RWPE2 (cell line): ENCODE data around the gene ENDOV.

ENCODE experiments used
- ATAC-seq: fragments of 200-7000 bp; cut with Tn5 transposase; 3 replicates; pipeline ENCODE4 v1.9.1; 2021; ENCODE audit warnings: low read depth
- DNase-seq: peaks from one replicate; pipeline ENCODE4 v3.0.0-alpha.2; 2020; ENCODE audit warnings: low spot score
- H3K27ac ChIP-seq: fragments of 450-650 bp; 2 replicates; pipeline ENCODE4 v1.5.1; 2017; ENCODE audit warnings: mild to moderate bottlenecking; ENCODE audit not compliant: poor library complexity, severe bottlenecking
- H3K27me3 ChIP-seq: fragments of 250-450 bp; sonication (Bioruptor Pico); 2 replicates; pipeline ENCODE4 v1.5.1; 2021; ENCODE audit warnings: mild to moderate bottlenecking, moderate library complexity; ENCODE audit not compliant: insufficient read depth, poor library complexity, severe bottlenecking
- H3K36me3 ChIP-seq: fragments of 250-450 bp; sonication (Bioruptor Pico); 2 replicates; pipeline ENCODE4 v1.5.1; 2020; ENCODE audit warnings: low read depth, mild to moderate bottlenecking, moderate library complexity
- H3K4me1 ChIP-seq: fragments of 250-450 bp; sonication (Bioruptor Pico); 2 replicates; pipeline ENCODE4 v1.5.1; 2021; ENCODE audit warnings: mild to moderate bottlenecking, moderate library complexity; ENCODE audit not compliant: insufficient read depth, poor library complexity, severe bottlenecking
- H3K4me3 ChIP-seq: fragments of 250-450 bp; sonication (Bioruptor Pico); 2 replicates; pipeline ENCODE4 v1.5.1; 2021; ENCODE audit warnings: mild to moderate bottlenecking, moderate library complexity; ENCODE audit not compliant: severe bottlenecking
- H3K9me3 ChIP-seq: fragments of 250-450 bp; sonication (Bioruptor Pico); 2 replicates; pipeline ENCODE4 v1.5.1; 2021; ENCODE audit warnings: mild to moderate bottlenecking, moderate library complexity; ENCODE audit not compliant: severe bottlenecking
- TF ChIP-seq, protein P1 (sequence below): fragments of 450-650 bp; IDR thresholded peaks from one replicate; pipeline ENCODE4 v1.5.1; 2017; ENCODE audit warnings: mild to moderate bottlenecking, moderate library complexity; ENCODE audit not compliant: poor library complexity, severe bottlenecking

ENDOV gene

DNA sequence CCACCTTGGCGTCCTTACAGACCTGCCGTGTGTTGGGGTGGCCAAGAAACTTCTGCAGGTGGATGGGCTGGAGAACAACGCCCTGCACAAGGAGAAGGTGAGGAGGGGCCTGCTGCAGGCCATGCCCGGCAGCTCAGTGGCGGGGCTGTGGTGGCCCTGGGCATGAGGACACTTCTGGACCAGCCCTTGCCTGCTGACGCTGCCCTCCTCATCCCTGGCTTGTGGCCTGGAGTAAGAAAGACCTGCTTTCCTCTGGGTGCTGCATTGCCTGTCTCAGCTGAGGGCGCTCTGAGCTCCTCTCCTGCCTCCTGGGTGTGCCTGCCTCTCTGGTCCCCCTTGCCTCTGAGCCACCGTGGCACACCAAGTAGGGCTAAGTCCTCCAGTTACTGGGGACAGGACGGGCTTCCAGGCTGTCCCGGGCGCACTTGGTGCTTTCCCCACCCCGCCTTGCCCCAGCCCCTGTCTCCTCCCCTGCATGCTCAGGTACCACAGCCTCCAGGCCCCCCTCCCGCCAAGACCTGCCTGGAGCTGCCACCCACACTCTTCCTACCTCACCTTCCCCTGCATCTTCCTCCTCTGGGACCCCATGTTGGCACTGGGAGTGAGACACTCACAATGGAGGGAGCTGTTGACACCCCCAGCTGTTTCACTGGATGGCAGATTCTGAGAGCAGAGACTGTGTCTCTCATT is 8.7 kb downstream of the ENDOV start:
- H3K36me3 ChIP-seq: no peaks in the 10 kb centered on the region; the same call in 1 of the 2 replicates
- no peaks in the 10 kb centered on the region for H3K27me3 ChIP-seq
- H3K27ac ChIP-seq: no peak overlapping the region
- DNase-seq: peak; percentile 44
- H3K9me3 ChIP-seq: no peaks in the 10 kb centered on the region
- ATAC-seq: no peak
- no peak overlapping the region for H3K4me3 ChIP-seq
- TF ChIP-seq, protein P1, sequence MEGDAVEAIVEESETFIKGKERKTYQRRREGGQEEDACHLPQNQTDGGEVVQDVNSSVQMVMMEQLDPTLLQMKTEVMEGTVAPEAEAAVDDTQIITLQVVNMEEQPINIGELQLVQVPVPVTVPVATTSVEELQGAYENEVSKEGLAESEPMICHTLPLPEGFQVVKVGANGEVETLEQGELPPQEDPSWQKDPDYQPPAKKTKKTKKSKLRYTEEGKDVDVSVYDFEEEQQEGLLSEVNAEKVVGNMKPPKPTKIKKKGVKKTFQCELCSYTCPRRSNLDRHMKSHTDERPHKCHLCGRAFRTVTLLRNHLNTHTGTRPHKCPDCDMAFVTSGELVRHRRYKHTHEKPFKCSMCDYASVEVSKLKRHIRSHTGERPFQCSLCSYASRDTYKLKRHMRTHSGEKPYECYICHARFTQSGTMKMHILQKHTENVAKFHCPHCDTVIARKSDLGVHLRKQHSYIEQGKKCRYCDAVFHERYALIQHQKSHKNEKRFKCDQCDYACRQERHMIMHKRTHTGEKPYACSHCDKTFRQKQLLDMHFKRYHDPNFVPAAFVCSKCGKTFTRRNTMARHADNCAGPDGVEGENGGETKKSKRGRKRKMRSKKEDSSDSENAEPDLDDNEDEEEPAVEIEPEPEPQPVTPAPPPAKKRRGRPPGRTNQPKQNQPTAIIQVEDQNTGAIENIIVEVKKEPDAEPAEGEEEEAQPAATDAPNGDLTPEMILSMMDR: no peak
- H3K4me1 ChIP-seq: no peaks in the 10 kb centered on the region

- DNase-seq: peak; percentile 56
- TF ChIP-seq, protein P1: no peak
- Histone ChIP-seq H3K4me3 (no peak overlapping the region), H3K27ac (no peak overlapping the region), H3K9me3 (no peaks in the 10 kb centered on the region), H3K36me3 (no peaks in the 10 kb centered on the region; the same call in 1 of the 2 replicates), H3K27me3 (no peaks in the 10 kb centered on the region), H3K4me1 (no peaks in the 10 kb centered on the region)
- no peak for ATAC-seq
Observed at GRCh38 chr17:80424261-80424660, 9.3 kb downstream of the ENDOV start.

DNA sequence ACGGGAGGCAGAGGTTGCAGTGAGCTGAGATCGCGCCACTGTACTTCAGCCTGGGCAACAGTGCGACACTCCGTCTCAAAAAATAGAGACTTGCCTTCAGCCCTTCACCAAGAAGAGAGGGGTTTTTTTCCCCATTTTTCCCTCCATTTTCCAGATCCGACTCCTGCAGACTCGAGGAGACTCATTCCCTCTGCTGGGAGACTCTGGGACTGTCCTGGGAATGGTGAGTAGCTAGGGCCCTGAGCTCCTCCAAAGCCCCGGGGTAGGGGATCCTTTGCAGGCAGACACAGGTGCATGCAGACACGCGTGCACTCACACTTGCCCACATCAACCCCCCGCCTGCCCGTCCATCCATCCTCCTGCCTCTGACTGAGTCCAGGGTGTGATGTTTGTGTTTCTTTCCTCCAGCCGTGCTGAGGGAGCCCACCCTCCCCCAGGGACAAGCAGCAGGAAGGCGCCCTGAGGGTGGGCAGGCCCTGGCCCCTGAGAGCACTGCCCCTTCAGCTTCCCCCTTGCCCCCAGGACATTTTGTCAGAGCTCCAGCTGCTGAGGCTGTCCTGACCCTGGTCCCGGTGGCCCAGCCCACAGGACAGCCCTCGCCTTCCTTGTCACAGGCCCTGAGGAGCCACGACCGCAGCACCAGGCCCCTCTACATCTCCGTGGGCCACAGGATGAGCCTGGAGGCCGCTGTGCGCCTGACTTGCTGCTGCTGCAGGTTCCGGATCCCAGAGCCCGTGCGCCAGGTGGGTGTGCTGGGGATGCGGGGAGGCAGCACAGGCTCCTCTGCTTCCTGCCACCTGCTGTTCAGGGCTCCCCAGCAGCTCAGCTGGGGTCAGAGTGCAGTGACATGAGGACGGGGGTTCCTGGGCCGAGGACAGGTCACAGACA is 10.2 kb downstream of the ENDOV start:
- H3K27ac ChIP-seq: no peak overlapping the region
- DNase-seq (peak; percentile 61), ATAC-seq (no peak)
- TF ChIP-seq, protein P1: no peak
- no peaks in the 10 kb centered on the region for H3K9me3 ChIP-seq
- H3K4me3 ChIP-seq: no peak overlapping the region
- H3K4me1 ChIP-seq: no peaks in the 10 kb centered on the region
- H3K36me3 ChIP-seq: no peaks in the 10 kb centered on the region; the same call in 1 of the 2 replicates
- H3K27me3 ChIP-seq: no peaks in the 10 kb centered on the region

DNA sequence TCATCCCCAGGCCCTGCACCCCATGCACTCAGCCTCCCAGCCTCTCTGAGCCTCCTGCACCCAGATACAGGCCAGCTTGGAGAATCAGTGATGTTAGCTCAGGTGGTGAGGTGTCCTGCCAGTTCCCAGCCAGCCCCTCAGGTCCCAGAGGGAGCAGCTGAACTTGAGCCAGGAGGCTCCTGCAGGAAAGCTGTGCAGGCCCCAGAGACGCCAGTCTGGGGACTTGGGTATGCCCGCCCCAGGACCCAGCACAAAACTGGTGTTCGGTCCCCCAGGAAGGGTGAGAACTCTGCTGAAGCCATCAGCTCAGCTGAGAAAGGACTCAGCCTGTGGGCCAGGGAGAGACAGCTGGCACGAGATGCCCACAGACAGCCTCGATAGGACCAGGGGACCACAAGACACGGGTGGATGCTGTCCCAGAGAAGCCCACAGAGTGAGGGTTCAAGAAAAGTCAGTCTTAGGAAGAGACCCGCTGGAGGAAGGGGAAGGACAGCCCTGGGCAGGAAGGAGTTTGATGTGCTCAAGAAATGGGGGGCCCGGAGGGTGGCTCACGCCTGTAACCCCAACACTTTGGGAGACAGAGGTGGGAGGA is 11.0 kb downstream of the ENDOV start:
- TF ChIP-seq, protein P1: no peak
- no peaks in the 10 kb centered on the region for H3K4me1 ChIP-seq
- no peak overlapping the region for H3K27ac ChIP-seq
- H3K36me3 ChIP-seq: no peaks in the 10 kb centered on the region
- DNase-seq (peak; percentile 41), ATAC-seq (no peak)
- no peaks in the 10 kb centered on the region for H3K9me3 ChIP-seq
- no peaks in the 10 kb centered on the region for H3K27me3 ChIP-seq
- H3K4me3 ChIP-seq: no peak overlapping the region
